ENCODE data around the gene IL7R. TPM values are rescaled to one million over a fixed set of nuclear protein-coding genes. Genes with fewer than 3 reads are reported as not detected.

Gene IL7R

DNA sequence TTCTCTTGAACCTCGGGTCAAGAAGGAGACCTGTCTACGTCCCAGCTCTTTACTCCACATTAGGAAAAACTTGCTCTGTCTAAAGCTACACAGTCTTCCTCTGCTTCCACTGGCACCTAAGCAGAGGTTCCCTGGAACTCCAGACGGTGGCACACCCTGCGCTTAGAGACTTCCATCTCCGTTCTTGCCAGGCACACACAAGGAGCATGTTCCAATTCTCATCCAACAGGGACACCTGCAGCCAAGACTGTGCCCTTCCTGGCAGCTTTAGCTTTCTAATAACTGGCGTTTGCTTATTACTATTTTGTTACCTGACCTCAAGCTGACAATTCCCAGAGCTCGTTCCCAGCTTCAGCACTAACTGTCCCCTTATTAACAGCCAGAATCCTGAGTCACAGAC lies 65.8 kb downstream of the IL7R start:
- Histone ChIP-seq H3K36me3 (ENCODE audit: insufficient read depth, low read length) (no peaks in the 10 kb centered on the region), H3K4me1 (ENCODE audit: control insufficient read depth, insufficient read depth, low read length) (peaks cover 35% of the 10 kb centered on the region), H3K4me3 (ENCODE audit: low read length) (no peak overlapping the region), H3K4me2 (ENCODE audit: low read length) (no peak overlapping the region), H3K27me3 (ENCODE audit: control insufficient read depth, insufficient read depth, low read length) (peaks cover 6% of the 10 kb centered on the region), H3K9me3 (replicated peaks; ENCODE audit: low read length) (no peaks in the 10 kb centered on the region), H3K9ac (ENCODE audit: low read depth, low read length) (no peak overlapping the region)

DNA sequence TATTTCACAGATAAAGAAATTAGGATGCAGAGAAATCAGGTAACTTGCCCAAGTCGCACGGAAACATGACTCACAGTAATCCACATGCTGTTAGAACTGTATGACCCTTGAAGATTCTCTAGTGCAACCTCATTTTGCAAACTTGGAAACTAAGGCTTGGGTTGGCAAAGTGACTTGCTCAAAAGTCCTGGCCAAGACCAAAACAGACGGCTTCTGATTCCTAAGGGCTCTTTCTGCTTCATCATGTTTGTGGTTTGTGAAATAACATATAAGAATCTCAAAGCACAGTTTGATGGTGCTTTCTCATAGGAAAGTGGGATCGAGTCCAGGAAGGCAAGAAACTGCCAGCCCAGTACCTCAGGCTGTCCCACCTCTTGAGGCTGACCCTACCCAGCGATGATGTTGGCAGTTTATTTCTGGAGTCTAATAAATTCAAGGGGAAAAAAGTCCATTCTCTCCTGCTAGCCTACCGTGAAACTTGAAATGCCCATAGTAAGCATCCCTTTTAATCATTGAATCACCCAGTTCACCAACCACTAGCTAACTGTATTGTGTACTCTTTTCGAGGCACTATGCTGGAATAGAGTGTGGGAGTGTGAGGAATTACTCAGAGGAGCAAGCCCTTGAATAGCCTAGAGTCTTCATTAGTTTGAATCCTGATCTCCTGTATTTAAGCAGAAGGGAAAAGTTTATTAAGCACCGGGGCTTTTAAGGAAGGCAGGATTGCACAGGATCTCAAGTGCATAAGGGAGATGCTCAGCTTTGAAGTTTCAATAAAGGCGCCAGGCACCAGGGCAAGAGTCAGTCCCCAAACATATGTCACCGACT lies 67.6 kb downstream of the IL7R start:
- Histone ChIP-seq H3K9me3 (replicated peaks; ENCODE audit: low read length) (no peaks in the 10 kb centered on the region), H3K36me3 (ENCODE audit: insufficient read depth, low read length) (no peaks in the 10 kb centered on the region), H3K9ac (ENCODE audit: low read depth, low read length) (peak overlapping the region; percentile 55), H3K4me1 (ENCODE audit: control insufficient read depth, insufficient read depth, low read length) (peaks cover 23% of the 10 kb centered on the region), H3K4me3 (ENCODE audit: low read length) (peak overlapping the region; percentile 52), H3K4me2 (ENCODE audit: low read length) (peak overlapping the region; percentile 76), H3K27me3 (ENCODE audit: control insufficient read depth, insufficient read depth, low read length) (peaks cover 14% of the 10 kb centered on the region)

DNA sequence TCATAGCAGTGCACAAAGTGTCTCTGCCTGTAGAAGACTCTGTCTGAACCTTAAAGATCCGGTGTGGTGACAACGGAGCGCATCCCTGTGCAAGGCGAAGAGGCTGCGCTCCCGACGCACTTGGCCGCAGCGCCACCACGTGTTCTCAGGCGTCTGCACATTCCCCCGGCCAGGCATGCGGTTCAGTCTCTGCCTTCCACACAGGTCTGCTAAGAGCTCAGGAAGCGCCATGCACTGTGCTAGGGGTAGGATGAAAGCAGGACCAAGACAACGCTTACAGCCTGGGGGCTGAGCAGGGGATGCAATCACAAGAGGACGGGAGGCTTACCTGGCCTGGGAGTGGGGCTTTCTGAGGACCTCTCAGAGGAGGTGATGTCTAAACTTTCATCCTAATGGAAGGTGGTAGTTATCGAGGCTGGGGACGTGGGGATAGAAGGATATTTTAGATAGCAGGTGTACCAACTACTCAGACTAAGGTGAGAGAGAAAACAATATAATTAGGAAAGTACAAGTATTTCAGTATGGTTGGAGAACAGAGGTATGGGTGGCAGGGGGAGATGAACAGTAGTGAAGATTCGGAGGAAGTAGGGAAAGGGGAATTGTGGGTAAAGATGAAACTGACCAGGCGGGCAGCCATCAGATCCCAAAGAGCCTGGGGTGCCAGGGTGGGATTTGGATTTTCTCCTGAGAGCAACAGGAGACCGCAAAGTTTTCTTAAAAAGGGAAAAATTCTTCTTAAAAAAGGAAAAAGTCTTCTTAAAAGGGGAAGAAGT lies 68.4 kb downstream of the IL7R start:
- Histone ChIP-seq H3K9ac (ENCODE audit: low read depth, low read length) (peak overlapping the region; percentile 55), H3K4me2 (ENCODE audit: low read length) (peak overlapping the region; percentile 76), H3K27me3 (ENCODE audit: control insufficient read depth, insufficient read depth, low read length) (peaks cover 14% of the 10 kb centered on the region), H3K4me1 (ENCODE audit: control insufficient read depth, insufficient read depth, low read length) (peaks cover 15% of the 10 kb centered on the region), H3K4me3 (ENCODE audit: low read length) (peak overlapping the region; percentile 52), H3K36me3 (ENCODE audit: insufficient read depth, low read length) (no peaks in the 10 kb centered on the region), H3K9me3 (replicated peaks; ENCODE audit: low read length) (no peaks in the 10 kb centered on the region)

DNA sequence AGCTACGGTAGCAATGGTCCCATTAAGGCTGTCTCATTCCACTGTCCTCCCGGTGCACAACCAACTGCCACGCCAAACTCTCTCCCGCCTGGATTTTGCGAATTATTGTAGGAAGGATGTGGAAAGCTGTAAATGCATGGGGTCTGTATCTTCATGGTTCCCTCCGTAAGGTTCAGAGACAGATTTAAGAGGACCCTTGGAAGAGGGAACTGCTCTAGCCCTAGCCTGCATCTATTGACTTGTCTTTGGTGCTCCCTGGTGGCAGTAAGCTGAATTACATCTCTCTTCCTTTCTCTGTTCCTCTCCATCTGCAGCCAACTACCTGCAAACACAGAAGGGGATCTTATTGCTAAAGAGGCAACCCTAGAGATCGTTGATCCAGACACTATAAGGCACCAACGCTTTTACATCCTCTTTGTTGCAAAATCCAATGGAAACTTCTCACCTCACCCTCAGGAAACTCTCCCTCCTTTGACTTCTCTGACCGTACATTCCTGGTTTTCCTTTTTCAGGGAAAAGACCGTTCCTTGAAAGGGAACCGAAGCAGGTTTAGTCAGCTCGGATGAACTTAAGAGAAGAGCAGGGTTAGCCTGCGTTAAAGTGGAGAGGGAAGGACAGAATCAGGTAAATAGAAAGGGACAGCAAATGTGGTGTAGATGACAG lies 69.8 kb downstream of the IL7R start:
- no peaks in the 10 kb centered on the region for H3K36me3 ChIP-seq (ENCODE audit: insufficient read depth, low read length)
- no peak overlapping the region for H3K9ac ChIP-seq (ENCODE audit: low read depth, low read length)
- H3K9me3 ChIP-seq (replicated peaks; ENCODE audit: low read length) = no peaks in the 10 kb centered on the region
- H3K27me3 ChIP-seq (ENCODE audit: control insufficient read depth, insufficient read depth, low read length) = peaks cover 20% of the 10 kb centered on the region
- peaks cover 15% of the 10 kb centered on the region for H3K4me1 ChIP-seq (ENCODE audit: control insufficient read depth, insufficient read depth, low read length)
- no peak overlapping the region for H3K4me3 ChIP-seq (ENCODE audit: low read length)
- H3K4me2 ChIP-seq (ENCODE audit: low read length) = peak overlapping the region; percentile 54

Small RNAs within 50 kb of the gene (small RNA-seq; reads per million reads assigned to genes)
- not detected for gene AC112204.1

All from skeletal muscle satellite cell (primary cell).